Ovary (tissue), 9 donors: Measurements from ENCODE around the gene RPRD1B. TPM values are rescaled to one million over a fixed set of nuclear protein-coding genes. Genes with fewer than 3 reads are reported as not detected.

Experiments
- DNase-seq, 5 donors: peaks; one replicate each; pipeline ENCODE4 v3.0.0-alpha.2; 2019 to 2020
- H3K27ac ChIP-seq, 2 donors: fragments of 200-600 bp; one replicate each; pipeline versions ENCODE4 v1.5.1 to v1.8.0; 2019 to 2022
- H3K27me3 ChIP-seq: fragments of 200-600 bp; one replicate; pipeline ENCODE4 v1.8.0; 2022
- H3K36me3 ChIP-seq: fragments of 200-600 bp; sonication (generic); one replicate; pipeline ENCODE4 v1.5.1; 2019
- H3K4me1 ChIP-seq: one replicate; pipeline ENCODE4 v1.8.1; 2013; ENCODE audit warnings: mild to moderate bottlenecking, moderate library complexity; ENCODE audit not compliant: insufficient read depth
- H3K4me3 ChIP-seq: fragments of 200-600 bp; sonication (generic); one replicate; pipeline ENCODE4 v1.5.1; 2017
- H3K9me3 ChIP-seq, 2 donors: fragments of 200-600 bp in 1 of 2; sonication (generic) in 1 of 2; one replicate each; pipeline versions ENCODE4 v1.5.1 to v1.8.1; 2013 to 2019; ENCODE audit warnings: mild to moderate bottlenecking in 1 of 2, moderate library complexity in 1 of 2
- CTCF ChIP-seq, 3 donors: fragments of 450-650 bp in 2 of 3; fragments of 200-600 bp in 1 of 3; IDR thresholded peaks; one replicate each; pipeline versions ENCODE4 v1.5.1 to v1.8.0; 2016 to 2022; ENCODE audit warnings: antibody characterized with exemption in 3 of 3, mild to moderate bottlenecking in 1 of 3
- EP300 ChIP-seq: sonication (generic); formaldehyde crosslinking; IDR thresholded peaks from one replicate; pipeline ENCODE4 v1.6.1; 2017; ENCODE audit warnings: antibody characterized with exemption
- POLR2A ChIP-seq: fragments of 450-650 bp; IDR thresholded peaks from one replicate; pipeline ENCODE4 v1.6.1; 2017; ENCODE audit warnings: antibody characterized with exemption, mild to moderate bottlenecking, moderate library complexity
- WGBS, 3 donors: extraction: QIAGEN DNeasy Blood & Tissue Kit in 1 of 3; methylation state at CpG; one replicate each; pipeline versions ENCODE4 v1.1.5 to v1.1.7; 2013 to 2017; 5-methylcytosine and 5-hydroxymethylcytosine counted together
- intact Hi-C, 4 donors: fragments of 100-400 bp; cut with DNase I; formaldehyde crosslinking; loops; one replicate each; pipeline versions ENCODE4 v1.11.0 to v1.15.1; 2022 to 2023
- polyA plus RNA-seq, 2 donors: library from polyadenylated mRNA; stranded (reverse); fragments of 200-250 nt in 1 of 2; fragments of 350-450 nt in 1 of 2; fragmentation: Illumina TruSeq in 1 of 2; extraction: RNeasy Lipid Tissue Mini Kit (QIAGEN cat#74804) in 1 of 2; gene quantifications; one replicate each; pipeline ENCODE4 v1.2.3, GENCODE V29; 2013 to 2014
- total RNA-seq, 7 donors: library from RNA; depleted of rRNA in 2 of 7; stranded (reverse); fragments of >200 nt in 2 of 7; fragmentation: NEBNext Ultra II Directional in 3 of 7; extraction: Animal tissue kit (Norgen Biotek cat#: 25700) in 3 of 7; gene quantifications; one replicate each; pipeline versions ENCODE4 v1.1.0 to v1.2.4, GENCODE V29; 2016 to 2023
- donor health status: DM: no; HTN: no; CAD: no; lungs with moderate emphysema.
- donor health status: DM: no; HTN: no; CAD: no.
- donor health status: Bipolar disorder and iron deficiency.
- donor health status: DM: yes; HTN: yes; CAD: no.
- donor health status: DM: no; HTN: no; CAD: no.
- donor health status: DM: yes; HTN: yes; CAD: no.

The RPRD1B gene
- total and polyA plus RNA-seq, 9 donors, result 12.1 to 45.3 (median 33.4) TPM

DNA sequence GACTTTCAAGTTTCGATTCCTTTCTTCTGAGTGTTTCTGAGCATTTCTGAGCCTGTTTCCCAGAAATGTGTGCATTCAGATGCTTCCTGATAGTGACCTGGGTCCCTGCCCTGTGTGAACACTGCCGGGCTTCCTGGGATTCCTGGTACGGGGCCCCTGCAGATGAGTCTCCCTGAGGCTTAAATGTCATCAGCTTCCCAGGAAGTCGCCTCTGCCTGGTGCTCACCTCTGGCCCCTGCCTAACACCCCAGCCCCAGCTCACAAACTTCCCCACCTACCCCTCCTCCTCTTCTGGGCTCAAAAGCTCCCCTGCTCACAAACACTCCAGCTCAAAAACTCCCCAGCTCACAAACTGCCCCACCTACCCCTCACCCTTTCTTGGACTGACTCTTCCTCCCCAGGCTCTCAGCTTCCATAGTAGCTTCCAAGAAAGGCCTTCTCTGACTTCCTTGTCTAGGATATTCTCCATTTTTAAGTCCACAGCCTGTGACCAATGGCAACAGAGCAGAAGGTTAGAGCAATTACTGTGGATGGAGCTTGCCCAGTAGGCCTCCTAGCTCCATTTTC lies 89.6 kb downstream of the RPRD1B start:
- no peaks in the 10 kb centered on the region for H3K36me3 ChIP-seq
- peak in 4 of 5 donors; percentile 26 to 53 (median 44) for DNase-seq
- H3K27ac ChIP-seq, result peak overlapping the region; percentile 51 to 55
- H3K27me3 ChIP-seq, result no peaks in the 10 kb centered on the region
- peaks cover 17% of the 10 kb centered on the region for H3K4me1 ChIP-seq
- whole genome bisulfite sequencing, 3 donors, result 11 to 13% (median 12%) methylated on average over 4 of the region's 4 CpGs
- H3K9me3 ChIP-seq, result no peaks in the 10 kb centered on the region
- intact Hi-C loops, result no loop called here
- no peak overlapping the region for H3K4me3 ChIP-seq
- TF ChIP-seq POLR2A, result no peak
- no peak for TF ChIP-seq CTCF (IDR thresholded peaks at IDR 0.05)
- no peak for TF ChIP-seq EP300

DNA sequence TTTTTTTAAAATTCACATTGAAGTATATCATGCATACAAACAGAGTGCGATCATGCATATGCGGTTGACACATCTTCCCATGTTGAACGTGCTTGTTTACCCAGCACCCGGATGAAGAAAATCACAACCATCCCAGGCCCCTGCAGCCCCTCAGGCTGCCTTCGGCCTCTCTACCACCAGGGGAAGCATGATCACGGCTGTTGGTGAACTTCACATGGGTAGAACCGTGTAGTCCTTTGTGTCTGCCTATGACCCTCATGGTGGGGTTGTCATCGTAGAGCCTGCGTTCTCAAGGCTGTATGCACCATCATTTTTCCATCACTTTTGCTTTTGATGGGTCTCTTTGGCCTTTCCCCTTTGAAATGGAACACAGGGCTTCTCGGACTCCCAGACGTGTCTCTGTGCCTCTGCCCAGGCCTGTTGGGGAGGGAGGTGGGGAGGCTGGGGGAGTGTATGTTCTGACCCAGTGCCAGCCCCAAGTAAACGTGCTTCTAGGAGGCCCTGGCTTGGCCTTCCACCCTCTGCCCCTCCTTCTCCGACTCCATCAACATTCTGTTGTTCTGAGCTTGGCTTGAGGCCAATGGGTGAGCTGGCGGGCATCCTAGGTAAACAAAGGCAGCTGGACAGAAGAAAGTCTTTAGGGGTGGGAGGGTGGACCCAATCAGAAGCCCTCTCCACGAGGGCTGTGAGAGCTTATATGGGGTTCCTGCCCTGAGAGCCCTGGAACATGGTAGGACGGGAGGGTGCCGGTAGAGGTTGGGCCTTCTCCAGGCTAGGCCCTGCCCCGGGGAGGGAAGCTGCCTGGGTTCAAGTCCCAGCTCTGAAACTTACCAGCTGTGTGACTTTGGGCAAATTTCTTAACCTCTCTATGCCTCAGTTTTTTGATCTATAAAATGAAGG lies 91.9 kb downstream of the RPRD1B start:
- peak overlapping the region in 1 of 2 donors; percentile 42 for H3K27ac ChIP-seq
- H3K36me3 ChIP-seq, result no peaks in the 10 kb centered on the region
- no peak for TF ChIP-seq EP300
- no peak for TF ChIP-seq POLR2A
- no peak for TF ChIP-seq CTCF (IDR thresholded peaks at IDR 0.05)
- peak; percentile 68 to 92 (median 84) for DNase-seq
- intact Hi-C loops, result no loop called here
- H3K4me1 ChIP-seq, result peaks cover 17% of the 10 kb centered on the region
- no peaks in the 10 kb centered on the region for H3K9me3 ChIP-seq
- H3K4me3 ChIP-seq, result no peak overlapping the region
- H3K27me3 ChIP-seq, result no peaks in the 10 kb centered on the region
- 26 to 33% (median 28%) methylated on average over 18 of the region's 18 CpGs for WGBS, 3 donors

GRCh38 chr20:38126146-38126921 lies 92.8 kb downstream of the RPRD1B start:
- intact Hi-C loops, result no loop called here
- TF ChIP-seq EP300 (no peak), CTCF (IDR thresholded peaks at IDR 0.05) (no peak), POLR2A (no peak)
- DNase-seq, result peak; percentile 38 to 74 (median 50)
- no peak overlapping the region for H3K4me3 ChIP-seq
- no peaks in the 10 kb centered on the region for H3K27me3 ChIP-seq
- H3K9me3 ChIP-seq, result no peaks in the 10 kb centered on the region
- 54 to 59% (median 55%) methylated on average over 7 of the region's 7 CpGs for WGBS, 3 donors
- peaks cover 17% of the 10 kb centered on the region for H3K4me1 ChIP-seq
- H3K27ac ChIP-seq, result peak overlapping the region; percentile 4 to 42
- H3K36me3 ChIP-seq, result no peaks in the 10 kb centered on the region

- Histone ChIP-seq H3K27me3 (no peaks in the 10 kb centered on the region), H3K4me3 (no peak overlapping the region), H3K9me3 (no peaks in the 10 kb centered on the region), H3K4me1 (peaks cover 17% of the 10 kb centered on the region), H3K36me3 (no peaks in the 10 kb centered on the region), H3K27ac (peak overlapping the region; percentile 4 to 42)
- 25 to 30% (median 29%) methylated on average over 12 of the region's 12 CpGs for WGBS, 3 donors
- TF ChIP-seq CTCF (IDR thresholded peaks at IDR 0.05), result no peak
- no peak for TF ChIP-seq EP300
- no peak for TF ChIP-seq POLR2A
- DNase-seq, result peak in 4 of 5 donors; percentile 30 to 55 (median 44)
- intact Hi-C loops, result no loop called here
Observed at GRCh38 chr20:38126932-38127621, 93.5 kb downstream of the RPRD1B start.
